GM12891 (cell line): ENCODE results near the gene HELZ2.

Experiments
- POLR2A ChIP-seq: IDR thresholded peaks from 2 replicates; pipeline ENCODE4 v1.6.1; 2011; ENCODE audit warnings: low read depth, low read length, control low read depth
- POLR2AphosphoS5 ChIP-seq: IDR thresholded peaks from 2 replicates; pipeline ENCODE4 v1.6.1; 2011; ENCODE audit warnings: low read depth, low read length, control low read depth

DNA sequence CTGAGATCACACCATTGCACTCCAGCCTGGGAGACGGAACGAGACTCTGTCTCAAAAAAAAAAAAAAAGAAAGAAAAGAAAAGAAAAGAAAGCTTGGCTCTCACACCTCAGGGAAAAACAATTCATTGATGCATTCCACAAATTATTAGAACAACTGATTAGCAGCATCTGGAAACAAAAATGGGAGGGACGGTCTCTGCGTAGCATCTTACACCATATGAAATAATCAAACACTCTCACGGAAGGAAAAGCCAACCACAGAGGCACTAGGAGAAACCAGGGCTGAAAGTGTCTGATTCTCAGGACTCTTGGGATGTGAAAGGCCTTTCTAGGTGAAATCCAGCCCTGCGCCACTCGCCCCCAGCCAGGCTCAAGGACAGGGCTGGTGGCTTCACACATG, 2.3 kb upstream of the HELZ2 start:
- TF ChIP-seq POLR2A (no peak), POLR2AphosphoS5 (no peak)
